Activated CD4-positive, alpha-beta T cell treated with anti-CD3 and anti-CD28 coated beads for 4 hours (primary cell): ENCODE measurements around the gene NGF.
"Not testable (repeated sequence)": the region's sequence is repeated elsewhere in the genome, so short reads cannot be mapped to it uniquely, and the experiment has no call there.

Experiments
- DNase-seq, 2 donors: peaks; one replicate each; pipeline ENCODE4 v3.0.0-alpha.2; 2020

NGF gene

GRCh38 chr1:115337633-115338456 is at the start of gene NGF:
Gene NGF (minus strand): TSS chr1:115338249. CDS start chr1:115286795, 51,454 bp downstream.
- DNase-seq = no peak

- not testable (repeated sequence) for DNase-seq
Observed at GRCh38 chr1:115383455-115383854, 45.4 kb upstream of the NGF start.

- DNase-seq = no peak
Observed at GRCh38 chr1:115379943-115380342, 41.9 kb upstream of the NGF start.

GRCh38 chr1:115377411-115377810 is 39.4 kb upstream of the NGF start:
- DNase-seq = no peak

- no peak for DNase-seq
Observed at GRCh38 chr1:115374598-115374997, 36.5 kb upstream of the NGF start.

DNA sequence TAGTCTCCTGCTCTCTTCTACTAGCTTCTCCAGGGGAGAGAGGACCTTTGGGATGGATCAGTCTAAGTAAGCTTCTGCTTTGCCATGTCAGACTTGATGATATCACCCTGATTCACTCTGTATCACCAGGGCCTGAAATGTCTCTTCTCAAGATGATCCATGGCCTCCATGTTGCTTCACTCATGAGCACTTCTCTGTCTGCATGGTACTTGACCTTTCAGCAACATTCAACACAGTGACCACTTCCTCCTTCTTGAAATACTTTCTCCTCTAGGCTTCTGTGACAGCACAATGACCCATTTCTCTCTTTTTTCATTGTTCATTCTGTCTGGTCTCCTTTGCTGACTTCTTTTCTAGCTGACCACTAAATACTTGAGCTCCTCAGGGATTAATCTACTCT is 35.3 kb upstream of the NGF start:
- no peak for DNase-seq

DNA sequence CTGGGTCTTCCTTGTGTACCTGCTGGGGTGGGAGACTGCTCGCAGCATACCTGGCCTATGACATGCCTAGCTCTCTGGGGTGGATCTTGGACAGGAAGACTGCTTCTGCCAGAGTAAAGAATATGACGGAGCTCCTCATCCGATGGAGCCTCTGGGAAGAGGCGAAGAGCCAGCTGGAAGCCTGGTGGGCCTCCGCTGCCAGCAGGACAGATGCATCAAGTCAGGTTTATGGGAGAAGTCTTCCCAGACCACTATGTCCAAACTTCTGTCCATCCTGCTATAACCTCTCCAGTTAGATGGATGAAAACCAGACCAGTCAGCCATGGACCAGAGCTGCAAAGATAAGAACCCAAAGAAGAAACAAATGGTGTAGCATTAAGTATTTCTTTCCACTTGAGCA is 27.7 kb upstream of the NGF start:
- no peak for DNase-seq

- DNase-seq = no peak
Observed at GRCh38 chr1:115364780-115365155, 26.7 kb upstream of the NGF start.

- DNase-seq = no peak
Observed at GRCh38 chr1:115364046-115364779, 26.2 kb upstream of the NGF start.

- DNase-seq = no peak
Observed at GRCh38 chr1:115363171-115363570, 25.1 kb upstream of the NGF start.

DNA sequence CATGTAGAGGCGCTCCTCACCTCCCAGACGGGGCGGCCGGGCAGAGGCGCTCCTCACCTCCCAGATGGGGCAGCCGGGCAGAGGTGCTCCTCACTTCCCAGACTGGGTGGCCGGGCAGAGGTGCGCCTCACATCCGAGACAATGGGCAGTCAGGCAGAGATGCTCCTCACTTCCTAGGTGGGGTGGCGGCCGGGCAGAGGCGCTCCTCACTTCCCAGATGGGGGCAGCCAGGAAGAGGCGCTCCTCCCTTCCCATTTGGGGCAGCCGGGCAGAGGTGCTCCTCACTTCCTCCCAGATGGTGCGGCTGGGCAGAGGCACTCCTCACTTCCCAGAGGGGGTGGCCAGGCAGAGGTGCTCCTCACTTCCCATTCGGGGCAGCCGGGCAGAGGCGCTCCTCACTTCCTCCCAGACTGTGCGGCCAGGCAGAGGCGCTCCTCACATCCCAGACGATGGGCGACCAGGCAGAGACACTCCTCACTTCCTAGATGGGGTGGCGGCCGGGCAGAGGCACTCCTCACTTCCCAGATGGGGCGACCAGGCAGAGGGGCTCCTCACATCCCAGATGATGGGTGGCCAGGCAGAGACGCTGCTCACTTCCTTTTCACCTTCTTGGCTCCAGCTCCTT is 22.6 kb upstream of the NGF start:
- not testable (repeated sequence) for DNase-seq

GRCh38 chr1:115359787-115360452 is 21.9 kb upstream of the NGF start:
- DNase-seq = not testable (repeated sequence)

DNA sequence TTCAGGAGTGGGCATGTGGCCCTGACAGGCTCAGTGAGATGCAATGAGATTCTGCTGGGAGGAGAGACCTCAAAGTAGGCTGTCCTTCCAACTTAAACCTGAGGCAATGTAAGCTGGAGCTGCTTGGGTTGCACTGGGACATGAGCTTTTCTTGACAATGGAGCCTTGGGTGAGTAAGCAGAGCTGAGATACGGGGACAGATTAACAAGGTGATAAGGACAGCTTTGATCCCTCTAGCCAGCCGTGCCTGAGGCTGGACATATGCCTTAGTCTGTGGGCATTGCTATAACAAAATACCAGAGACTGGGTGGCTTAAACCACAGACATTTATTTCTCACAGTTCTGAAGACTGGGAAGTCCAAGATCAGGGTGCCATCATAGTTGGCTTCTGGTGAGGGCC is 18.3 kb upstream of the NGF start:
- DNase-seq = no peak

GRCh38 chr1:115355069-115355468 is 17.0 kb upstream of the NGF start:
- no peak for DNase-seq

- DNase-seq = no peak
Observed at GRCh38 chr1:115351143-115351542, 13.1 kb upstream of the NGF start.

GRCh38 chr1:115348636-115349035 is 10.6 kb upstream of the NGF start:
- no peak for DNase-seq

- no peak for DNase-seq
Observed at GRCh38 chr1:115347282-115347681, 9.2 kb upstream of the NGF start.

GRCh38 chr1:115343200-115343737 is 5.2 kb upstream of the NGF start:
- DNase-seq = no peak

DNA sequence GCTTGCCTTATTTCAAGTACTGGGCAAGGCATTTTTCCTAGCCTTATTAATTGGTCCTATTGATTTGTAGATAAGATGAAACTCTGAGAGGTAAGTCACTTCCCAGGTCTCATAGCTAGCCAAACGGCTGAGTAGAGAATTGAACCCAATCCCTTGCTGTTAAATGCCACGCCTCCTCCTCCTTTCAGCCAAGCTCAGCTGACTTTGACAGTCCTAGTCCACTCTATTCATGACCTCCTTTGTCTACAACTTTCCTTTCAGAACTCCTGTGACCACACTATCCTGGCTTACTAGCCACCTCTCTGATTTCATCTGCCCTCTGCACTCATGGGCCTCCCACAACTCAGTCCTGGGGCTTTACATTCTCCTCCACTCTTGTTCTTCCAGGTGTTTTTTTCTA is 3.9 kb upstream of the NGF start:
- DNase-seq = no peak

DNA sequence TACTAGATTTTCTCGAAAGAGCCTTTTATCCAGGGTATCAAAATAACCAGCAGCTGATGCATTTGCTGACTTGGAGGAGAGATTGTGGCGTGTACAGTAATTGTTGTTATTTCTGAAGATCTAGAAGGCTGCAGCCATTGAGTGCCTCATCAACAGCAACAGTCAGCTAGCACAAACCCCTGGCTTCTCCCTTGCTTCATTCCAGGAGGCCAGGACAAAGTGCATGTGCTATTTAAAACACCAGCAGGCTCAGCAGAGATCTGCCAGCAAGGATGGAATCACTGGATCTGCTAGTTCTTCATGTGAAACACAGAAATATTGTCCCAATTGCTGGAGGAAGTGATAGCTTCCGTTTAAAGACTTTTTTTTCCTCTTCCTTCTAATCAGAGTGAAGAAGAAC is 2.8 kb upstream of the NGF start:
- no peak for DNase-seq

DNA sequence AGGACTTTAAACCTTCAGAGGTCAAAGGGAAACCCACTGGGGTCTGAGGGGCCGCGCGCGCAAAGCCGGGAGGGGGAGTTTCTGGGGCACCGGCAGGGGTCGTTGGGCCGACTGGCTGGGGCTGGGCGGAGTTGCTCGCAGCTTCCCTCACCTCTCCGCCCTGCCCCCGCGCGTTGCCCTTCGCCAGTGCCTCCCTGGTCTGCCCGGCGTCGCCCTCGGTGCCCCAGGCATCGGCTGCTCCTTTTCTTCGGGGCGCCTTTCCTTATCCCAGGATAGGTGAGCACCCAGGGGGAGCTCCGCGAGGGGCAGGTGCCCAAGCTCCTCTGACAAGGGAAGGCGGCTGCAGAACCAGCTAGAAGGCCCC is 390 bp upstream of the NGF start:
- DNase-seq = no peak

GRCh38 chr1:115337276-115337632 is 795 bp downstream of the NGF start:
- DNase-seq = no peak

- DNase-seq = no peak
Observed at GRCh38 chr1:115336741-115337140, 1.3 kb downstream of the NGF start.
